IPS-18c (cell line): Measurements from ENCODE around the gene TRIM62.
"Not testable (repeated sequence)": the region's sequence is repeated elsewhere in the genome, so short reads cannot be mapped to it uniquely, and the experiment has no call there.

Experiments used
- H3K4me3 ChIP-seq: 2 replicates; pipeline ENCODE4 v1.7.0; 2013; ENCODE audit warnings: low read depth, mild to moderate bottlenecking, low read length, moderate library complexity; ENCODE audit not compliant: insufficient read depth
- H3K9me3 ChIP-seq: one replicate; pipeline ENCODE4 v1.6.1; 2013; ENCODE audit warnings: mild to moderate bottlenecking, low read length, moderate library complexity; ENCODE audit not compliant: control insufficient read depth, insufficient read depth

The TRIM62 gene

DNA sequence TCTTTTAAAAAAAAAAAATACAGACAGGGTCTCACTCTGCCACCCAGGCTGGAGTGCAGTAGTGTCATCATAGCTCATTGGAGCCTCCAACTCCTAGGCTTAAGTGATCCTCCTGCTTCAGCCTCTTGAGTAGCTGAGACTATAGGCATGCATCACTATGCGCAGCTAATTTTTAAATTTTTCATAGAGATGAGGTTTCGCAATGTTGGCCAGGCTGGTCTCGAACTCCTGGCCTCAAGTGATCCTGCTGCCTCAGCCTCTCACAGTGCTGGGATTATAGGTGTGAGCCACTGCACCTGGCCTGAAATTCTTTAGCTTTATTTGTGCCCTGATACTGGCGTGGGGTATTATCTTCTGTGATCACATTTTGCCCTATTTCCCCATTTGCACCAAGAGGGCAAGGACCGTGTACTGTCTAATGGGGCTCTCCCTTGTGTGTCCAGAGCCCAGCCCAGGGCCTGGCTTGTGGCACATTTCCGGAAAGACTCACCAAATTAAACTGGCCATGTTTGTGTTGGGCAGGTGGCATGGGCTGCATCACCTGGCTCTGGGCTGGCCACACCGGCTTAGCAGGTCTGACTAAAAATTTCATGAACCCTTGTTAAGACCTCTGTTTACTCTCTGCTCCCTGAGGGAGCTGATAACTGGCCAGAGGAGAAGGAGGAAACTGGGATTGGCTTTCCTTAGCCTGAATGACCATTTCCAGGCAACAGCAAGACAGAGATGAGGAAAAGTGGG, 32.2 kb downstream of the TRIM62 start:
- no peak overlapping the region for H3K4me3 ChIP-seq
- H3K9me3 ChIP-seq, result no peaks in the 10 kb centered on the region

DNA sequence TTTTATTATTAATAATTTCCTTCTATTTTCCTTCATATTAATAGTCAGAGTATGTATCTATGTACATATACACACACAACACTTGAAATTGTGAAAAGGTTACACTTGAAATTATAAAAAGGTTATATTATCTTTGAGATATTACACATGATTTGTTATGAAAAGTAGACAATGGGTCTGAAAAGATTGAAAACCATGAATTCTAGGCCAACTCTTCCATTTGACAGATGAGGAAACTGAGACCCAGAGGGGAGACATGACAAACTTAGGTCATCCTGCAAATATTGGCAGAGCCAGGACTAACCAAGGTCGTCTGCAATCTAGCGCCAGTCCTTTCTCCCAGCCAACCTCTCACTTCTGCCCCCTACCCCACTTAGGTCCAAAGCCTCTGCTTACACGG, 33.2 kb downstream of the TRIM62 start:
- no peak overlapping the region for H3K4me3 ChIP-seq

DNA sequence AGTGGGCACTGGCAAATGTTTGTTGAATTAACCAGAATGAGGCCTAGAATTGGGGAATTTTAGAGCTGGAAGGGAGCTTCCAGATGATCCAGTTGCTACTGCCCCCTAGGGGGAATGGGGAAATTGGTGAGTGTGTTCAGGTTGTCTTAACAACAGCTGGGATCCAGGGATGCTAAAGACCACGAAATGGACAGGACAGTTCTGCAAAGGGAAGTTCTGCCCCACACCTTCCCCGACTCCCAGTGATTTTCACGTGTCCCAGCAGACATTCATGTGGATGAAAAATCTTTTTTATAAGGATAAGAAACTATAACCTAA, 33.9 kb downstream of the TRIM62 start:
- Histone ChIP-seq H3K9me3 (no peaks in the 10 kb centered on the region), H3K4me3 (no peak overlapping the region)

More for the DNA sequence above, 33.2 kb downstream of the TRIM62 start:
- H3K9me3 ChIP-seq, result no peaks in the 10 kb centered on the region

DNA sequence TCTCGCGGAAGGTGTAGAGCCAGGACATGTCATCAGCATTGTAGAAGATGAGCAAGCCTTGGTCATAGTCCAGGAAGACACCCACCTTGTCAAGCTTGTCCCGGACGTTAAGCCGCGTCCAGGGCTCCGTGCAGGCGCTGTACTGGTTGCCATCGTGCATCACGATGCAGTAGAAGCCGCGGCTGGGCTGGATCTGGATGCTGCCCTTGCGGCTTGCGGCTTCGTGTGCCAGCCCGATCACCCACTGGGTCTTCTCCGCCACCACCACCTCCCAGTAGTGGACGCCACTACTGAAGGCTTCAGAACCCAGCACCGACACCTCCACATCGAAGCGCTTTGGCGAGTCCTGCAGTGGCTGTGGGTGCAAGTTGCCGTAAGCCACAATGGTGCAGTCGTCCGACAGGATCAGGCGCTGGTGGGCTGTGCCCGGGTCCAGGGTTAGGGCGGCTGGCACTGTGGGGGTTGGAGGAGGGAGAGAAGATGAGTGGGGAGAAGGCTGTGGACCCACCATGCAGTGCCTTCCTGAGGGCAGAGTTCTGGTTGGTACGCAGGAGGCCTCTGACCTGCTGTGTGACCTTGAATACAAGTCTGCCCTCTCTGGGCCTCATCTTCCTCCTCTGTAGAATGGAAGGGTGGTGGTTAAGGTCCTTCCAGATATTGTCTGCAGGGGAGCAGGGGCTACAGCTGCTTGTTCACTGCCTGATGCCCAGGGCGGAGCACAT, 34.4 kb downstream of the TRIM62 start:
- H3K4me3 ChIP-seq, result no peak overlapping the region
- H3K9me3 ChIP-seq, result no peaks in the 10 kb centered on the region

DNA sequence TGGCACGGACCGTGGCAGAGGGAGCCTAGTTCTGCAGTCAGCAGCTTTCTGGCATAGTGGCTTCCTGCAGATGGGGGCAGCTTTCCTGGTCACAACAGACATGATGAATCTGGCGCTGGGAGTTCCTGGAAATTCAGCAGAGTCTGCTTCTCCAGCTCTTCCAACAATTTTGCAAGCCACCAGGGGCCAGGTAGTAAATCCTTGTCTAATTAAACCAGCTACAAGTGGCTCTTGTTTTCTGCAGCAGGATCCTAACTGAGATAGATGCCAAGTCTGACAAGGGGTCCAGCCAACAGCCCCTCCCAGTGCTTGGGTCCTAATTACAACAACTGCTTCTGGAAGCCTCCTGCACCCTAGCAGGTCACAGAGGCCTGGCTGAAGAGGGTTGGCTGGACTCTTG, 35.8 kb downstream of the TRIM62 start:
- no peak overlapping the region for H3K4me3 ChIP-seq
- H3K9me3 ChIP-seq, result no peaks in the 10 kb centered on the region

DNA sequence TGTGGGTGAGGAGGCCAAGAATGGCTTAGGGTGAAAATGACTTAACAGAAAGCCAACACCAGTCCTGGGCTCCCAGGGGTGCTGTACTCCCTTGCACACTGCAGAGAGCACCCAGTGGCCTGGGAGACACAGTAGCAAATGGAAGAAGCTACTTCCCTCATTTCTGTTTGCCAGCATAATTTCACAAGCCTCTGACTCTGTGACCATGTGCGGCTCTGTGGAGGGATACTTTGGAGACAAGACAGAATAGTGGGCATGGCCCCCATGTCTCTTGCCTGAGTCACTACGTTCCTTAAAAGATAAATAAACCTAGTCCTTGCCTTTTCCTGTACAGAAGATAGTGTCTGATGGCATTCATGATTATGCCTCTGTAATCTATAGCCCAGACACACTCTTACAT, 38.1 kb downstream of the TRIM62 start:
- H3K4me3 ChIP-seq, result no peak overlapping the region
- H3K9me3 ChIP-seq, result no peaks in the 10 kb centered on the region

DNA sequence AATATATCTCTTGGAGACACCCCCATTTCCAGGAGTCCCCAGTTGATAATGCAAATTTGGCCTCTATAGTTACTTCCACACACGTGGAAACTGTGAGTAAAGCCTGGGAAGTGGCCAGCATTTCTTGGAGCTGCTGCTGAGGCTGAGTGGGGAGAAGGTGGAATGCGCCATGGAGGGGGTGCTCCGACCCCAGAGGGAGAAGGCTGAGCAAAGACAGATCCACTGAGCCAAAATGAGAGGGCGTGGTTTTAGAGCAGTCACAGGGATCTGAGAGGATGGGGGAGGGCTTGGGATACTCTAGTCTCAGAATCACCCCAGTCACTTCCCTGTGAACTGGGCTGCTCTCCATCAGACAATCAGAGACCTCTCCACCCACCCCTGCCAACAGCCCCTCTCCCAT, 38.7 kb downstream of the TRIM62 start:
- Histone ChIP-seq H3K4me3 (no peak overlapping the region), H3K9me3 (no peaks in the 10 kb centered on the region)

DNA sequence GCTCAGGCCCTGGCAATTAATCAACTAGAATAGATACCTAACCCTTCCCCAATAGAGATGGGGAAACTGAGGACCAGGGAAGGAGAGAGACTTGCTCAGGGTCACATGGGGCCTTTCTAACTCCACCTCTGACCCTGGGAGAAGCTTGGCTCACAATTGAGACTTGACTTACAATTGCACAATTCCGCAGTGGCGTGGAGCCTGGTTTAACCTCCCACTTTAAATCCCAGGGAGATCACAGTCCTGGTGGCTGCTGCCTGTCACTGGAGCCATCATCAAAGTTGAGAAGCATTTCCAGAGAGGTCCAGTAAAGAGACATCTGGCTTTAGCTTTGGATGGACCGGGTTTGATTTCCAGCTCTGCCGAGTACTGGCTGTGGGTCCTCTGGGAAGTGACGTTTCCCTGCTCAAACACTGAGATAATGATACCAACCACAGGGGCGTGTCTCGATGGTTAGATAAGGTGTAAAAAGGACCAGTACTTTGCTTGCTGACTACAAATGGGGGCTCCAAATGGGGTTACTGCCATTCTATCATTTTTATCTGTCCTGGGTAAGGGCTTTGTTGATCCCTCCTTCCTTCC, 39.3 kb downstream of the TRIM62 start:
- Histone ChIP-seq H3K9me3 (no peaks in the 10 kb centered on the region), H3K4me3 (no peak overlapping the region)

DNA sequence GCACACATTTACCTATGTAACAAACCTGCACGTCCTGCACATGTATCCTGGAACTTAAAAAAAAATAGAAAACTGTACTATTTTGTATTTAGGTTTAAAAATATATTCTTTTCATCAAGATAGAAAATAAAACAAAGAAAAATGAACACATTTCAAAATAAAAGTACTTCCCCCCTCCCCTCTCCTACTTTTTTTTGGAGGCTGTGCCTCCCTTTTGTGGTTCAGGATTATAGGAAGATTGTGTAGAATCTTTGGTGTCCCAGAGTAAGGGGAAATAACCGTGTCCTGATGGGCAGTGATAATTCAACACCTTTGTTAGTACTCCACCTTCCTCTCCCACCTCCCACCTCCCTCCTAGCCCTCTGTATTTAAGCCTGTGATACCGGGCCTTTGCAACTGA, 40.1 kb downstream of the TRIM62 start:
- H3K9me3 ChIP-seq, result no peaks in the 10 kb centered on the region
- no peak overlapping the region for H3K4me3 ChIP-seq

DNA sequence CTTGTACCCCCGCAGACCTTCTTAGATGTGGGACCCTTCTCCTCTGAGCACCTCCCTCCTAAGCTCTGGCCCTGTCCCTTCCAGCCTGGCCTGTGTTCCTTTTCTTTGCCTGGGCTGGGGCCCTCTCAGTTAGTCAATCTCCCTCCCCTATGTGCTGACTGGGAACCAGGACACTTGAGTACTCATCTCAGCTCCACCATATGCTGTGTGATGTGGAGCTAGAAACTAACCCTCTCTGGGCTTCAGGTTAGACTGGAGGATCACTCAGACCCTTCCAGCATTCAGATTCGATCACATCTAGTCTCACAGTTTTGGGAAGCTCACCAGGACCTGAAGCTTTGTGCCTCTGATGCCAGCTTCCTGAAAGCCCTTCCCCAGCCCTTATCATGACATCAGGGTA, 40.6 kb downstream of the TRIM62 start:
- Histone ChIP-seq H3K4me3 (no peak overlapping the region), H3K9me3 (no peaks in the 10 kb centered on the region)

DNA sequence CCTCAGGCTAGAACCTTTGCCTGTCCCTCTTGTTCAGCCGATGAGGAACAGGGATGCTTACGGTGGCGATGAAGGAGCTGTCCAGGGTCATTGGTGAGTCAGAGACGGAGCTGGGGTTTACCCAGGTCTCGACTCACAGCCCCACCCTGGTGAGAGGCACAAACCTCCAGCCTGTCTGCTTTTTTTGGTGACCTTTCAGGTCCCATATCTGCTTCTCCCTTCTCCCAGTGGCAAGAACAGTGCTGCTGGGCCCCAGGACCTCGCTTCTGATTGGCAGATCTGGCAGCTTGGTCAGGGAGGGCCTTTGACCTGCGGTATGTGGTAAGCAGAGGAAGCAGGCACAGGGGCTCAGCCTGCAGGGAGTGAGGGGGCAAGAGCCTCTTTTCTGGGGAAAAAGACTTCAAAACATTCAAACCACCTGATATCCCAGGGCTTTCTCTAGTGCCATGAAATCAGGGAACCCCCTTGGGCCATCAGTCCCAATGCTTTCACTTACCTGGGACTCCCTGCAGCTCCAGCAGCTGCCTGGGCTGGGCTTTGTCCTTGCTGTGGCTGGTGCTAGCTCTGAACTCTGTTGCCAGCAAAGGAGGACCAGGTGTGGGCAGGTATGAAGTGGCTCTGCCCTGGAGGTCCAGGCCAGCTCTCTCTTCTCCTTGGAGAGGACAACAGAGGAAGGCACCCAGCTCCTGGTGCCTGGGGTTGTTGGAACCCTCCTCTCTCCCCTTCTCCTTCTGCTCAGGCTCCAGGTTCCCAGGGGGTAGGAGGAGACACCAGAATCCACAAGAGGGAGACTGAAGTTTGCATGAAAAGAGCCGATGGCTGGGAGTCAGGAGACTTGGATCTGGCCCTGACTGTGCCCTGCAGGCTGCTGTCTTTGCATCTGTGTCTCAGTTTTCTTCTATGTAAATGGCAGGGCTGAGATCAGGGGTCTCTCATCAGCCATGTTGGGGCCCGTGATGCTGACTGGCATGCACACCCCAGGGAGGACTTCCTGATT, 41.4 kb downstream of the TRIM62 start:
- no peaks in the 10 kb centered on the region for H3K9me3 ChIP-seq
- no peak overlapping the region for H3K4me3 ChIP-seq

DNA sequence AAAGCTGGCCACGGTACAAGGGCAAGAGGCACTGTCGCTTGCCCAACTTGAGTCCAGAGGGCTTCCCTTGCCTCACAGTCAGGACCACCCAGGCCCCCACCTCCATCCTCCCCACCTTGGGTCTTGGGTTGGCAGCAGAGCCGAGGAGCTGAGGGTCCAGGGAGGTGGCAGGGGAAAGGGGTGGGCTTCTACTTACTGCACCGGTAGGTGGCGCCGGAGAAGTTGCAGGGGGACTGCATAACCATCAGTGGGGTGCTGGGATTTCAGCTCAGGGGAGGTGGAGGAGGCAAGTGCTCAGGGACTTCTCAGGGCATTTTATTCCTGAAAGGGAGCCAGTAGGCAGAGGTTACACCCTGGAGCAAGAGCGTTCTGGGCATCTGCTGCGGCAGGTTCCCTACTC, 44.0 kb downstream of the TRIM62 start:
- Histone ChIP-seq H3K4me3 (no peak overlapping the region), H3K9me3 (no peaks in the 10 kb centered on the region)

DNA sequence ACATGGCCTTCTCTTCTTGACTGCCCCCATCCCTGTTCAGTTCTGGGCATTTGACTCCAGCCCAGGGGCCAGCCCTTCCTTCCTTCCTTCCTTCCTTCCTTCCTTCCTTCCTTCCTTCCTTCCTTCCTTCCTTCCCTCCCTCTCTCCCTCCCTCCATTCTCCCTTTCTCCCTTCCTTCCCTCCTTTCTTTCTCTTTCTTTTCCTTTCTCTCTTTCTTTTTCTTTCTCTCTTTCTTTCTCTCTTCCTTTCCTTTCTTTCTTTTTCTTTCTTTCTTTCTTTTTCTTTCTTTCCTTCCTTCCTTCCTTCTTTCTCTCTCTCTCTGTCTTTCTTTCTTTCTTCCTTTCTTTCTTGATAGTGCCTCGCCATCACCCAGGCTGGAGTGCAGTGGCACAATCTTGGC, 45.8 kb downstream of the TRIM62 start:
- not testable (repeated sequence) for H3K4me3 ChIP-seq, H3K9me3 ChIP-seq

DNA sequence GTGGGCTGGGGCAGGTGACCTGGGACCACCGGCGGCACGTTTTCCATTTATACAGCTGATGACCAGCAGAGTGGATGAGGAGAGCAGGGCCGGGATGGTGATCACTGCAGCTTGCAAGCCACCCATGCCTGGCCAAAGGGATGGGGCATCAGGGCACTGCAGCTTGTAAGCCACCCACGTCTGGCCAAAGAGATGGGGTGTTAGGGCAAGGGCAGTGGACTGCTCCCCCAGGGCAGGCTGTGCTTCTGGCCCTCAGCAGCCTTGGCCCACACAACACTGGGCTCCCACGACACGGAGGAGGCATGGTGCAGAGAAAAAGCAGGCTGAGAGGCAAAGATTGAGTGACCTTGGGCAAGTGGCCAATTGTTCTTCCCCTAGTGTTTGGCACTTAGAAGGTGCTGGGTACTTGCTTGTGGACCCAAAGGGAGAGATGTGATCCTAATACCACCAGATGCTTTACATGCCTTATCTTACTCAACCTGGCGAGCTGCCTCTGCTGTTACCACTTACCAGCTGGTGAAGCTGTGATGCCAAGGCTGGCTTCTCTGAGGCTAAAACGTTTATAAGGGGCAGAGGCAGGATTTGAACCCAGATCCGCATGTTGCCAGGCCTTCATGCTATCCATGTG, 48.3 kb downstream of the TRIM62 start:
- H3K4me3 ChIP-seq, result no peak overlapping the region
- no peaks in the 10 kb centered on the region for H3K9me3 ChIP-seq

DNA sequence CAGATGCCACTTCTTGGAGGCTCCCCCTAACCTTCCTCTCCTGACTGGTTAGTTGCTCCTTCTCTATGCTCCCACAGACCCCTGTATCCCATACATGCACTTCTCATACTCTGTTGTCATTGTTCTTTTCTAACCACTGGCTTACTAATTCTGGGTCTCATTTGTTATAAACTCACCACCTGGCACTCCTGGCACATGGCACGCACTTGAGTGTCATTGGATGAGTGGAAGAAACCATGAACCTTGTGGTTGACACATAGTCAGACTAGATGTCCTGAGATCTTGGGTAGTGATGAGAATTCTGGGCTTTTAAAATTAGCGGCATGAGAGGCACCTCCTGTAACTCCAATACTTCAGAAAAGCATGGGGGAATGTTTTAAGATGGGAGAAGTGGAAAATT, 49.3 kb downstream of the TRIM62 start:
- H3K9me3 ChIP-seq, result no peaks in the 10 kb centered on the region

DNA sequence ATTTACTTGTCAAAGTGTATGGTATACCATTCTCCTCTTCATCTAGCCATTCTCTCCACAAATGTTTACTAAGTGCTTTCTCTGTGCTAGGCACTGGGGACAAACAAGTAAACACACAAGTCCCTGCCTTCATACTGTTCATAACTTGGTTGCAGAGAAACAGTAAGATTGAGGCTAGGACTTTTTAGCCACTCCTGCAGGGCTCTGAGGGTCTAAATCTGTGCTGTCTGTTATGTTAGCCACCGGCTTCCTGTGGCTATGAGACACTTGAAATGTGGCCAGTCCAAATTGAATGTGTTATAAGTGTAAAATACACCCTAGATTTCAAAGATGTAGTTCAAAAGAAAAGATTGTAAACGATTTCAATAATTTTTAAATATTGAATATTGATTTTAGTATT, 50.7 kb downstream of the TRIM62 start:
- Histone ChIP-seq H3K4me3 (no peak overlapping the region), H3K9me3 (no peaks in the 10 kb centered on the region)

More for the DNA sequence above, 49.3 kb downstream of the TRIM62 start:
- H3K4me3 ChIP-seq, result no peak overlapping the region

DNA sequence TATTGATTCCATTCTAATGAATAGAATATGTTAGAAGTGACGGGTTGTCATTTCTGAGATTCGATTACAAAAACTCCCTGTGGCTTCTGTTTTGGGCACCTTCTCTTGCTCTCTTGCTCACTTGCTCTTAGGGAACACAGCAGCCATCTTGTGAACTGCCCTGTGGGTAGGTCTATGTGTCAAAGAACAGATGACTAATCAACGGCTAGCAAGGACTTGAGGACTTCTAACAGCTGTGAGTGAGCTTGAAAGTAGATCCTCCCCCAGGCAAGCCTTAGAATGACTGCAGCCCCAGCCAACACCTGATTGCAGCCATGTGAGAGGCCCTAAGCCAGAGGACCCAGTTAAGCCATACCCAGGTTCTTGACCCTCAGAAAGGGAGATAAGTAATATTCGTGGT, 51.5 kb downstream of the TRIM62 start:
- no peaks in the 10 kb centered on the region for H3K9me3 ChIP-seq
- H3K4me3 ChIP-seq, result no peak overlapping the region
